GM18508 (cell line): ENCODE results near the gene CHST1.

Experiments used
- ATAC-seq: cut with Tn5 transposase; IDR thresholded peaks from one replicate; pipeline ENCODE4 v1.9.1; 2021; ENCODE audit warnings: moderate number of reproducible peaks; ENCODE audit not compliant: insufficient read depth, unreplicated experiment

Gene CHST1

GRCh38 chr11:45662096-45662664, 3.2 kb downstream of the CHST1 start:
- no peak for ATAC-seq

- ATAC-seq = no peak
Observed at GRCh38 chr11:45661439-45662055, 3.9 kb downstream of the CHST1 start.

- ATAC-seq = no peak
Observed at GRCh38 chr11:45660729-45661438, 4.5 kb downstream of the CHST1 start.

GRCh38 chr11:45659818-45660160, 5.6 kb downstream of the CHST1 start:
- no peak for ATAC-seq

DNA sequence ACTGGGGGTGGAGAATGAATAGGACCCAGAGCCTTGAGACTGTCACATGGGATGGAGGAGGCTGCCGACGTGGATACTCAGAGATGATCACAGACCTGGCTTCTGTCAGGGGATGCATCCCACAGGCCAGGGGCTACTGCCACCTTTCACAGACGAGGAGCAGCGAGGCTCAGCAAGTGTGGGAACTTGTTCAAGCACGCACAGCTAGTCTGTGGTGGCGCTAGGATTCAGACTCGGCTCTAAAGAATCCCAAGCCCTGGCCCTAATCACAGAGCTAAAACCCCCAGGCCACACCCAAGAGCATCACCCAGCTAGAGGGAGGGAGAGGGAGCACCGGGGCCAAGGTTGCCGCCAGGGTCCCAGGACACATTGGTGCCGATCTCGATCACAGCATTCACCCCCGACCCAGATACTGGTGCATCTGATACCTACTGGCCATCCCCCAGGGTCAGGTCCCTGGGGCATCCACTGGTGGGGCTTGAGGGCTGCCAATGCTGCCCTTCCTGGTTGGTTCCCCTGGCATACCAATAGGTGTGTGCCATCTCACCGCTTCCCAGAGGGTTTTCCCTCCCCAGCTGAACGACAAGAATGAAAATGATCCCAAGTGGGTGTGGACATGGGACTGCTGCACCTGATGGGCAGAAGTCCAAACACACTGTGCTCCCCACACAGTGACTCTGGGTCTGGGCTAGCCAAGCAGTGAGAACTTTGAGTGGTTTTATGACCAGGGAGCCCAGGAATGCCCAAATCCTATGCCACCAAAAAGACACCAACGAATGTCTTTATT, 6.2 kb downstream of the CHST1 start:
- no peak for ATAC-seq

GRCh38 chr11:45658292-45658991, 7.0 kb downstream of the CHST1 start:
- no peak for ATAC-seq

DNA sequence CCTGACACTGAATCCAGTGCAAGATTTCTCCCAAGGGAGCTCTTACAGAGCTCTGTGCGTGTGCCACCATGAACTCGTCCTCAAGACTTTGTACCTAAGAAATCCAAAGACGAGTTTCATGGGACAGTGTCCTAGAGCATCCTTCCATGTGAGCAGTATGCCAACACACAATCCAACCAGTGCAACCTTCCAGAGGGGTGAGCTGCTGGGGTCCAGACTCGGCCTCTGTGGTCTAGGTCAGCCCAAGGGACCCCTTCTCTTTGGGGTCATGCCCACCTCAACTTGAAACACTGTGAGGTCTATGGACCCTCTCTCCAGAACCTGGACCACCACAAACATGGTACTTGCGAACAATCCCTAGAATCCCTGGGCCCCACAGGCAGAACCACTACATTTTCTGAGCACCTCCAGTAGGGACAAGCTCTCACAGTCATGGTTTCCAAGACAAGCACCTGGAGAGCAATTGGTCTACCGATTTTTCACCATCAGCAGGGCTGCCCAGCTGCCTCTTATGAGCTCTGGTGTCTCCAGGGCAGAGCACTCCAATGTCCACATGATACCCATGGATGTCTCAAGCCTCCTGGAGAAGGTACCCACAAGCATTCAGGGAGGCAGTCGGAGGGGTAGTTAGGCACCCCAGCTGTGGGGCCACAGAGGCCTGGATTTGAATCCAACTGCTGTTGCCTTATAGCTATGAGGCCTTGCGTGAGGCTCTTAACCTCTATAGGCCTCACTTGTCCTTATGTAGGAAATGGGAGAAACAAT, 7.7 kb downstream of the CHST1 start:
- no peak for ATAC-seq

GRCh38 chr11:45655831-45656230, 9.6 kb downstream of the CHST1 start:
- ATAC-seq = no peak

GRCh38 chr11:45655347-45655756, 10.1 kb downstream of the CHST1 start:
- ATAC-seq = no peak

DNA sequence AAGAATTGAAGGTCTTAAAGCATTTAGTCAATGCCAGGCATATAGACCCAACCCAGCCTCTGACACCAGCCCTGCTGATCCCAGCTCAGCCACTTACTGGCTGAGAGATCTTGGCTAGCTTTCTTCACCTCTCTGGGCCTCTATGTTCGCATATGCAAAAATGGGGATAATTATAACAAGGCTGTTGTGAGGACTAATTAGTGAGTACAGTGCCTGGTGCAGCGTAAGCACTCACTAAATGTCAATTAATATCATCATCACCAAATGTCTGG, 10.5 kb downstream of the CHST1 start:
- no peak for ATAC-seq

DNA sequence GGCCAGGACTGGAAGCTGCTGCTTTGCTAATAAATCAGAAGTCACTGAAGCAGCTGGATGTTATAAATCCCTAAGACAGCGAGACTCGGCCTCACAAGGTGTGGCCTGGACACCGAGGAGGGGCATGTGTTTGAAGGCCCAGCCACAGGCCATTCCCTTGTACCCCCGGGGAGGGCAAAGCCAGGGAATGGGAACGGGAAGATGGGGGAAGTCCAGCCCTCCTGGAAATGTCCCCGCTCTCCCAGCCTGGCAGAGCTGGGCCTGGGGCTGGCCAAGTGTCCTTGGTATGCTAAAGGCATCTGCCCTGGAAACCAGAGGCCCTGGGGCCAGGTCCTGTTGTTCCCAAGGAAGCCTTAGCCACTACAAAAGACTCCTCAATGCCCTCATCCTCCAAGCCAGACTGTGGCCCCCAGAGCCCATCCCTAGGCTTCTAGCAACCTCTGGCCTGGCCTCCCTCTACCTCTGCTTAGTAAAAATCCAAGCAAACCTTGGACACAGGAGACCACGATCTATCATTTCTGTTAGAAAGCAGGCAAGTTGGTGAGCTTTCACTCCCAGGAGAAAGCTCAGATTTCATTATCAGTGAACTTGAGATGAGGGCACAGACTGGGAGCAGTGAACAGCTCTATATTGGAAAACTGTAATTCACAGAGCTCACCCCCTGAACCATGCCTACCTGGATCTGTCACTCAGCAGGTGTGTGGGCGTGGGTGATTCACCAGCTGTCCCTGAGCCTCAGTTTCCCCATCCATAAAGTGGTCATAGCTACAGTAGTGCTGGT, 11.0 kb downstream of the CHST1 start:
- no peak for ATAC-seq

- ATAC-seq = no peak
Observed at GRCh38 chr11:45653277-45653676, 12.1 kb downstream of the CHST1 start.

GRCh38 chr11:45652781-45653180, 12.6 kb downstream of the CHST1 start:
- ATAC-seq = no peak

DNA sequence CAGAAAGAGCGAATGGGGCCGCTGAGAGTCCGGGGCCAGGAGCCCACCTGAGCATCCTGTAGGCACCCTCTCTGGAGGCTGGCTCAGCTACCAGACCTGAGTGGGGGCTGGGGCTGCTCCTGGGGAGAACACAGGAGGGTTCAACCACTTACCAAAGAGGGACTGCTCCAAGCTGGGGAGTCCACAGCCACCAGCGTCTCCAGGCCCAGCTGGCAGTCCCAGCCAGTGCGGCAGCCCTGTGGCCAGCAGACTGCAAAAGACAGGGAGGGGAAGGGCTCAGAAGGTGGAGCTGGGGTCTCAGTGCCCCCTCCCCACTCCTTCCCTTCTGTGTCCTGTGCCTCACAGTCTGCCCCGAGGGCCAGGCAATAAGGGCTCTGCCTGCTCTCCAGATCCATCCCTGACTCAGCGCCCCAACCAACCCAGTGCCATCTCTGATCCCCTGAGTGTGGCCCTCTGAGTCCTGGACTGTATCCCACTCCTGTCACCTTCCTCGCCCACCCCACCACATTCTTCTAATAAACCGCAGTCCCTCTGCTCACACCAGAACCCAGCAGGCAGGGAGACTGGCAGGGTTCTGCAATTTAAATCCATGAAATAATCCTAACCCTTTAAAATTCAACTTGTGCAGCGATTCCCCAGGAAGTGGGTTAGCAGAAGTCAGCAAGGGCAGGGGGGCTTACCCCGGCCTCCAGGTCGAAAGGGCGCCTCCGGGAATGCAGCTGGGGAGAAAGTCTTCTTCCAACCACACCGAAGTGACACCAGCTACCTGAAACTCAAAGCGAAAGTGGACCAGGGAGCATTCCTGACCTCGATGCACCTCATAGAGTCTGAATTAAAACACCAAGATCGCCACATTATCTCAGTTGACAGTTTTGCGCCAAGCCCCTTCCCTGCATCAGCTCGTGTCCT, 13.3 kb downstream of the CHST1 start:
- no peak for ATAC-seq

- no peak for ATAC-seq
Observed at GRCh38 chr11:45651156-45651555, 14.3 kb downstream of the CHST1 start.

DNA sequence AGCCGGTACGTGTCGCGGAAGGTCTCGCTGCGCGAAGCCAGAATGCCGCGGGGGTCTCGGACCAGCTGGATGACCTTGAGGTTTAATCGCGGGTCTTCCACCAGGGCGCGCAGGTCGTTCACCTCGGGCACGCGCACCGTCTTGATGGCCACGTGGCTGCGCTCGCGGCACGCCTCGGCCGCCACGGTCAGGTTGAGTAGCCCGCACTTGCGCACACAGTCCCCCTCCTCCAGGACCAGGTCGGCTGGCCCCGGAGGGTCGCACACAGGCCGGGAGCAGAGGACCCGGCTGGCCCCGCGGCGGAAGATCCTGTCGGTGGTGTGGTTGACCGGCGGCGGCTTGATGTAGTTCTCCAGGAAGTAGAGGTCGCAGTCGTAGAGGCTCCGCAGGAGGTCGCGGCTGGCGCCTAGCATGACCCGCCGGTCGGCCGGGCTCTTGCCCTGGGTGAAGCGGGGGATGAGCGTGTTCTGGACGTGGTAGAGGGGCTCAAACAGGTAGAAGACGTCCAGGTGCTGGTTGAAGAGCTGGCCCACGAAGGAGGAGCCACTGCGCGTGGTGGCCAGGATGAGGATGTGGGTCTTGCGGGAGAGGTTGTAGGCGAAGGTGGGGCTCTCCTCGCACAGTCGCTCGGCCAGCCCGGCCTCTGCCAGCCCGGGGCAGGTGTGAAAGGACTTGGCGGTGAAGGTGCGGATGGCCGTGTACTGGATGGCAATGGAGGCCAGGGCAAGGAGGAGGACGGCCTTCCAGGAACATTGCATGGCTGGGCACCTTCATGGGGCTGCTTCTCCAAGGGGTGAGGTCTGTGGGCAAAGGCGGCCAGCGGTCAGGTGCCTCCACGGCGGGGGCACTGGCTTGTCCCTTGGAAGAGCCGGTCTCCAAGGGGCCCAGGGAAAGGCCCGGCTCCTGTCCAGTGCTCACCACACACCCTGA, 15.0 kb downstream of the CHST1 start:
- no peak for ATAC-seq

DNA sequence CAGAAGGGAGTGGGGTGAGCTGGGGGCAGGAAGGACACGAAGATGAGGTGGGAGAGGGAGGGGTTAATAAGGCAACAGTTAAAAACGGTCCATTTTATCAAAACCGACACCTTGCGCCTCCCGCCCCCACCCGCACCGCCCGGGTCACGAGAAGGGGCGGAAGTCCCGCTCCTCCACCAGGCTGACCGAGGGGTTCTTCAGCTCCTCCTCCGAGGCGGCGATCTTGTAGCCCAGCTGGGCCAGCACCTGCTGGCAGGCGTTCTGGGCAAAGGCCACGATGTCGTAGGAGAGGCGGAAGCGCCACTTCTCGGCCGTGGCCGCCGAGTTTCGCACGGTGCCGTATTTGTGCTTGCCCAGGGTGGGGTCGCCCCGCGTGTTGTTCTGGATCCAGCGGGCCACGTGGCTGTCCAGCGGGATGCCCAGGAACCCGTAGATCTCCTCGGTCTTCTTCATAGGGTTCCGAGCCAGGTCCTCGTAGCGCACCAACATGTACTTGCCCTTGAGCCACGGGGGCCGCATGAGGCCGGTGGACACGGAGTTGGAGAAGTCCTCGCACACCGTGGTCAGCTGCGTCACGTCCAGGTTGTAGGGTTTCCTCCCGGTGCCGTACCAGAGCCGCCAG, 15.8 kb downstream of the CHST1 start:
- no peak for ATAC-seq
